HG03025 (cell line): ENCODE results near the gene SKP2.
"Not testable (repeated sequence)": the region's sequence is repeated elsewhere in the genome, so short reads cannot be mapped to it uniquely, and the experiment has no call there.

Source experiments
- ATAC-seq: cut with Tn5 transposase; IDR thresholded peaks from one replicate; pipeline ENCODE4 v1.9.1; 2021; ENCODE audit warnings: mild to moderate bottlenecking, moderate library complexity; ENCODE audit not compliant: unreplicated experiment, low FRiP score

The SKP2 gene

DNA sequence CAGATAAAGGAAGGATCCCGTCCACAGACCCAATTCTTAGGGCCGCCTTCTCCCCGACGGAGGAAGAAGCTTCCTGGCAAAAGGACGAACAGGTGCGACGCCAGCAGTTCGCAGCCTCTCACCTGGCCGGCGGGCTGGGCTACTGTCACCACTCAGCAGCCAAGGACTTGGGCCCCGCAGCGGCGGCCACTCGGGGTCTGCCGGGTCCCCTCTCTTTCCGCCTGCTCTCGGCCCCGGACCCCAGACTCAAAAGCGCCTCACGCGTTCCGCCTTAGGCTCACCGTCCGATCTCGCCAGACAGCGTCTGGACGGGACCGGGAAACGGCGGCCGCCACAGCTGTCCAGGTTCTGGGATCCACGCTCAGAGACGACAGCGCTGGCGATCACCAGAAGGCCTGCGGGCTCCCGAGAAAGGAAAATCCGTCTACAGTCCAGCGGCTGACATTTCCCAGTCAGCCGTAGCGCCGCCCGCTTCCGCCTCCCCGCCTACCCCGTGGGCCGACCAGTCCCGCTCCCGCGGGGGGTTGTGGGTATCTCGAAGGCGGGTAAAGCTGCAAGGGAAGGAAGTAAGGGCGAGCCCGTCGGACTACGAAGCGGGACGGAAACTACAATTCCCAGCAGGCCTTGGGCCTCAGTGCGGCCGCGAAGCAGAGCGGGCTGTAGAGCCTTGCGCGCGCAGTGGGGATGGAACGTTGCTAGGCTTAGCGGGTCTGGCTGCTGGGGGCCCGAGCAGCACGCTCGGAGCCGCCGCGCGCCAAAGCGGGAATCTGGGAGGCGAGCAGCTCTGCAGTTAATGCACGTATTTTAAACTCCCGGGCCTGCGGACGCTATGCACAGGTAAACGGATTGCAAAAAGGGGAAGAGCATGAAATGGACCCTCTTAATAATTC lies at the start of gene SKP2, which contains the start of gene LMBRD2:
Gene SKP2, plus strand, starts transcription at position 678 of the 890 bp plus-strand sequence. Its CDS starts 152 bp downstream, at position 830.
Gene LMBRD2, minus strand, starts transcription at position 454 of the 890 bp plus-strand sequence. CDS start 8,538 bp downstream, outside the sequence.
- ATAC-seq = peak; percentile 98

DNA sequence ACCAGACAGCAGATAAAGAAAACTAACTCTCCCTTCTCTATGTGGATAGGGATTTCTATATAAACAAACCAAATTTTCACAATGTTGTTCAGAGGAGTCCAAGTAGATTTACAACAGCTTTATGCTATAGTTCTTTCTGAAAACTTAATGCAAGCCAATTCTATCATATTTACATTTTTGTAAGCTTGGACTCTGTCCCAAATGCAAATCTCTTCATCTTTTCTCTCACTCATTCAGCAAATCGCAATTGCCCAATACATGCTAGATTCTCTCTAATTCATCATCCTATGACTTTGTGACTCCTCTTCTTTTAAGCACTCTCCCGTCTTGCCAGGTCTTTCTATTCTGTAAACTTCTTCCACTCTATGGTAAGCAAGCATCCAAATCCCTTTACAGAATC lies 46.1 kb upstream of the SKP2 start:
- no peak for ATAC-seq

DNA sequence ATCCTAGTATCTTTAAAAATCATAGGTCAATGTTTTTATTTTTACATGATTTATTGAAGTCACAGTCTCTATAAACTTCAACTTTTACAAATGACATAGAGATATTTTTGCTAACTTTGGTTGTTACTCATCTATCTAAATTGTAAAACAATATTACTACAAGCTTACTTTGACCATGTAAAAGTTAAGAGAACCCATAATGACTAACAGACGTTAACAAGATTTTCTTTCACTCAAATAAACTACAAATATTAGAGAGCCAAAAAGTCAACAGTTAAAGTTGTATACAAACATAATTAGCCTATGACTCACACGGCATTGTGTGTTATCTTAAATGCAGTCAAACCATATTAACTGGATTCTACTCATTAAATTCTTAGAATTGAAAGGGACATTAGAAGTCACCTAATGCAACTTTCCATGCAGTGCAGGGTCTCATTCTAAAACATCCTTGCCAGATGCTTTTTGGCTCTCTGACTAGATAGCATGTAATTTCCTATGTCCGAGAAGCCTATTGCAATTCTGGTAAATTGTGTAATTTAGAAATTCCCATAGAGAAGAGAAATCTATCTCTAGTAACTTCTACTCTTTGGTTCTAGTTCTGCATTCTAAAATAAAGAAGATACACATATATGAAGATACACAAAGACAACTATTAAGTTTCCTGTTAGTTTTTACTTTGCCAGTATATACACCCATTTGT lies 43.0 kb upstream of the SKP2 start:
- no peak for ATAC-seq

DNA sequence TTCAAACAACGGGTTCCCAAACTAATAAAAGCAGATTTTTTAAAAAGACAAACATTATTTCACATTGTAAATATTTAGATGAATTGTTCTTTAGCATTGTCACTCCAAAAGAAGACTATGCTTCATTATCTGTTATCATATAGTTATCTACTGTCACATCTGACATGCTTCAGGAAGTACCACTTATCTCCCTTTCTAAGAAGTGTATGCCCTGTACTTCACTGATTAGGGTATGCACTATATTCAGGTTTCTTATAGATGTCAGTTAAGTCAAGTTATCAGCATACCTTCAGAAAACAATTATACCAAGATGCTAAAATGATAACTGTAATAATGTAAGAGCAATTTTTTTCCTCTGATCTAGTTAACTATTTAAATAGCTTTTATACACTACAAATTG lies 40.7 kb upstream of the SKP2 start:
- ATAC-seq = no peak

DNA sequence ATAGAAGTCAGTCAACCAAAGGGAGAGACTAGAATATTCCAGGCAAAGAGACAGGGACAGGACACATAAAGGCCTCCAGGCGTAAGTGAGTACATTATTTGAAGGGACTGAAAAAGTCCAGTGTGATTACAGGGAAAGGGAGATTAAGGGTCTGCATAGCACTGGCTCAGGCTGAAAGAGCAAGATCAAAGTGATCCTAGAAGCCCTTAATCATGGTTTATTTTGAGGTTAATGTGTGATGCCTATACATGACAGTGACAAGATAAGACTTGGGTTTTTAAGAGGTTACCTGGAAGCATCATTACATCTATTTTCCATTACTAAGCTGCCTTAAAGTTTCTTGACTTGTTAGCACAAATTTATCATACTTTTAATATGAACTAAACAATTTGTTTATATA lies 26.0 kb upstream of the SKP2 start:
- ATAC-seq = no peak

DNA sequence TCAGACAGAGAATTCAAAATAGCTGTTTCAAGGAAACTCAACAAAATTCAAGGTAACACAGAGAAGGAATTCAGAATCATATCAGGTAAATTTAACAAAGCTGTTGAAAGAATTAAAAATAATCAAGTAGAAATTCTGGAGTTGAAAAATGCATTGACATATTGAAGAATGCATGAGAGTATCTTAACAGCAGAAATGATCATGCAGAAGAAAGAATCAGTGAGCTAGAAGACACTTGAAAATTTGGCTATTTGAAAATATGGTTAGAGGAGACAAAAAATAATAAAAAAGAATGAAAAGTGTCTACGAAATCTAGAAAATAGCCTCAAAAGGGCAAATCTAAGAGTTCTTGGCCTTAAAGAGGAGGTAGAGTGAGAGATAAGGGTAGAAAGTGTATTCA lies 23.1 kb upstream of the SKP2 start:
- ATAC-seq = no peak

DNA sequence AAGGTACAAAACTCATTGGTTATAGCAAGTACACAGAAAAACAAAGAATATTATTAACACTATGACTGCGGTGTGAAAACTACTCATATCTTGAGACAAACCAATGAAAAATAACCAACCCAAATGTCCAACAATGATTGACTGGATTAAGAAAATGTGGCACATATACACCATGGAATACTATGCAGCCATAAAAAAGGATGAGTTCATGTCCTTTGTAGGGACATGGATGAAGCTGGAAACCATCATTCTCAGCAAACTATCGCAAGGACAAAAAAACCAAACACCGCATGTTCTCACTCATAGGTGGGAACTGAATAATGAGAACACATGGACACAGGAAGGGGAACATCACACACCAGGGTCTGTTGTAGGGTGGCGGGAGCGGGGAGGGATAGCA lies 22.2 kb upstream of the SKP2 start:
- not testable (repeated sequence) for ATAC-seq

DNA sequence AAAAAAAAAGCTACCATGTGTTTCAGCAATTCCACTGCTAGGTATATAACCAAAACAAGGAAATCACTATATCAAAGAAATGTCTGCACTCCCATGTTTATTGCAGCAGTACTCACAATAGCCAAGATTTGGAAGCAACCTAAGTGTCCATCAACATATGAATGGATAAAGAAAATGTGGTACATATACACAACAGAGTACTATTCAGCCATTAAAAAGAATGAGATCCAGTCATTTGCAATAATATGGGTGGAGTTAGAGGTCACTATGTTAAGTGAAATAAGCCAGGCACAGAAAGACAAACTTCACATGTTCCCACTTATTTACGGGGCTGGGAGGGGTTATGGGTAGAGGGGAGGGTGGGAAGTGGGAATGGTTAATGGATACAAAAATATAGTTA lies 18.9 kb upstream of the SKP2 start:
- not testable (repeated sequence) for ATAC-seq

DNA sequence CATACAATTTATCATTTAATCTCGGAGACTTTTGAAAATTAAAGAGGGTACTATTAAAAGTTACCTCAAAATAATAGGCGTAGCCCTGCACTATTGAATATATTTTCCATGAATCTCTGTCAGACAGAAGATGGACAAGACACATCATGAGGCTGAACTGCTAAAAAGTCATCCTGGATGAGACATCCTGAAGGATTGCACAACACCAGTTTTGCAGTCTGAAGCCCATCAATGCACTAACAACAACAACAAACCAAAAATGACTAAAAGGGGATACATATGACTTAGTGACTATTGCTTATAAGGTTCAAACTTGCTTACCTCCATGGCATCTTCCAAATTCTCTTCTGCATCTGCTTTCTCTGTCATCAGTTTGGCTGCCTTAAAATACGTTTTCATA lies 15.9 kb upstream of the SKP2 start:
- ATAC-seq = no peak

DNA sequence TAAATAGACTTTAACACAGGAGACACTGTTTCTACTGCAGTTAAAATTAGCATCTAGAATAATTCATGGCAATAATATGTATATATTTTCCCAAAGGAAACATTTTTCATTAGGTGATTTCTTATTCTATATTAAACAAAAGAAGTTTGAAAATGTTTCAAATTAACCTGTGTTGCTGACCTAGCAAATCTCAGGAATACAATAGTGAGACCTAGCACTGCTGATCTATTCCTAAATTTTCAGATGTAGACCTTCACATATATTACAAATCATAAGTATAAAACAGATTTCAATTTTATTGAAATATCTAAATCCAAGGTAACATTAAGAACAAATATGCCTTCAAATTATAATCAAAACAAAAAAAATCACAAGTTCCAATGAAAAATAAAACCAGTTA lies 15.3 kb upstream of the SKP2 start:
- no peak for ATAC-seq

DNA sequence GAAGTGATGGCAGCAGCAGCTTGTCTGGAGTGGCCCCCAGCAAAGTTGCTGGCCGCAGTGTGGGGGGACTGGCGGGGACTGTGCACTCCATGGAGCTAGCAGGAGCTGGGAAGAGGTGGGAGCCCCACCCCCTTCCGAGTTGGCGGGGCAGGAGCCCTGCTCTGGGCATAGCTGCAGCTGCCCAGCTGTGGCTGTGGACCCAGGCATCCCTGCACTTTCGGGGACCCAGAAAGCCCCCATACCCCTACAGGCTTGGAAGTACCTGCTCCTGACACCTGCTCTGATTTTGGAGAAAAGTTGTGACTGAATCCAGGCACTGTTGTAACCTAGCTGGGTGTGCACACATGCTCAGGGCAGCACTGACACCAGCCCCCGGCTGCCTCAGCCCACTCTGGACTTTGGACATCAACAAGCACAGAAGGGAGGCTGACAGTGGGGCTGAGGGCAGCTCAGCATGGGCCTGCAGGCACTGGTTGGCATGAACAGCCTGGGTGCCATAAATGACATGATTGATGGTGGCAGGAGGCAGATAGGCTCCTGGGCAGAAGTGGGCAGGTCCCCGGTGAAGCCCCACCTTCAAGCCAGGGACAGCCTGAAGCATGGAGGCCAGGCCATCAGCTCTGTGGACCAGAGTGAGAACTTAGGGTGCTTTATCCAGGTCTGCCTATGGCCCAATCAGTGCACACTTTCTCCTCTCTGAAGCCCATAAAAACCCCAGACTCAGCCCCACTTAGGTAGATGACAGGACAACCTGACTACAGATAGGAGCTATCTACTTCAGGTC lies 12.8 kb upstream of the SKP2 start:
- no peak for ATAC-seq

DNA sequence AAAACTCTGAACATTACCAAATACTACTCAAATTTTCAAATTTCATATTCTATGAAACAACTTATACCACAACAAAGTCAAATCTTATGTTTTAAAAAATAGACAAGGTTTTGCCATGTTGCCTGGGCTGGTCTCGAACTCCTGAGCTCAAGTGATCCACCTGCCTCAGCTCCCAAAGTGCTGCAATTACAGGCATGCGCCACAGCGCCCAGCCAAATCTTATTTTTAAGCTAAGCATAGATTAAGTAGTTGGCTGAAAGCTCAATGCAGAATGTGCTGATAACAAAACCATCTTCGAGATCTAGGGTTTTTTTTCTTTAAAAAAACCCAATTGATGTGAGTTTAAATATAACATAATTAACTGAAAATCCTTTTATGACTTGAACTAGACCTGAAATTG lies 6.6 kb upstream of the SKP2 start:
- ATAC-seq = no peak

DNA sequence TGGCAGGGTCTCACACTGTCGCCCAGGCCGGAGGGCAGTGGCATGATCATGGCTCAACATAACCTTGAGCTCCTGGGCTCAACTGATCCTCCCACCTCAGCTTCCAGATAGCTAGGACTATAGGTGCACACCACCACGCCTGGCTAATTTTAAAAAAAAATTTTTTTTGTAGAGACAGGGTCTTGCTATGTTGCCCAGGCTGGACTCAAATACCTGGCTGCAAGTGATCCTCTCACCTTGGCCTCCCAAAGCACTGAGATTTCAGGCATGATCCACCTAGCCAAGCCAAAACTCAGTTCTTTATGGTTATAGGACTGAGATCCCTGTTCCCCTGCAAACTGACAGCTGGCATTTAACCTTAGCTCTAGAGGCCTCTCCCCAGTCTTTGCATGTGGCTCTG lies 5.5 kb upstream of the SKP2 start:
- ATAC-seq = no peak

DNA sequence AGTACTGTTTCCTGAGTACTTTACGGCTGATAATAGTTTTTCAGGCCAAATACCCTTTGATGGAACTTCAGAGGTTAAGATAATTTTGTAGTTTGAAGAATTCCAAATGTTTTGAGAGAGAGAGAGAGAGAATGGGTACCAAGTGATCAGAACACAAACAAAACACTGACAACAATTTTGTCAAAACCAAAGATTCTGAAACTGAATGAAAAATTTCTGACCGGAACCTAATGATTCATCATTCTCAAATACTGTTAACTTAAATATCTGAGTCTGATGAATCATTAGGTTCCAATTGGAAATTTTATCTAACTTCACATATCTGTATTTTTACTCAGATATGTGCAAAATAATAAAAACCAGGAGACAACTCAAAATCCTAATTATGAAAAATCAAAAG lies 4.2 kb upstream of the SKP2 start:
- ATAC-seq = no peak

DNA sequence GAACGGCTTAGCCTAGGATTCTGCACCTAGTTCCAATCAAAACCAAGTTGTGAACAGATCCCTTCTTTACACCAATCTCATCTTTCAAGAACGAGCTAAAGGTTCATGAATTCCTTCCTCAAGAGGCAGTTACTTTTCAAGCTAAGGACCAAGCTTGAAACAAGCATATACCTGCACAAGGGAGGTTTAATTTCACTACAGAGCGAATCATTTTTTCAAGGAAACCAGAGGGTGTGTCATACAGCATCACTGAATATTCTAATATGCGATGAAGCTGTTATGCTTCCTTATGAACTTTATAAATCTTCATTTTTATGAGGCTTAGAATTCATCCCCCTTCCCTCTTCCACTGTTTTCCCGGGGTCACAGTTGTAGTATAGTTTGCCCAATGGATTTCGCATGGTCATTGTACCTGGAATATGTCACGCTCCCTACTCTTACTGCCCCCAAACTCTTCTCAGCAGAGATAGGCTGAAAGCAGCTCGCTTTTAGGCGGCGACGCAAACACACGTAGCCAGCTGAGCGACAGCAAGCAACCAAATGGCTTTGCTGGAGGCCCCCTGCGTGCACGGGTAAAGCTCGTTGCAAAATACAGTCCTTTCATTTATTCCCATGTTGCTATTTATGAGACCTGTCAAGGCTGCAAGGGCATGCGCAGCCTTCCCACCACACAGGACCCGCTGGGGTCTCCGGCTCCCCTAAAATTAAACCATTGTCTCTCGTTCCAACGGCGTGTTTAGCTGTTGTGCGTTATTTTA lies 1.1 kb upstream of the SKP2 start:
- peak; percentile 18 for ATAC-seq

DNA sequence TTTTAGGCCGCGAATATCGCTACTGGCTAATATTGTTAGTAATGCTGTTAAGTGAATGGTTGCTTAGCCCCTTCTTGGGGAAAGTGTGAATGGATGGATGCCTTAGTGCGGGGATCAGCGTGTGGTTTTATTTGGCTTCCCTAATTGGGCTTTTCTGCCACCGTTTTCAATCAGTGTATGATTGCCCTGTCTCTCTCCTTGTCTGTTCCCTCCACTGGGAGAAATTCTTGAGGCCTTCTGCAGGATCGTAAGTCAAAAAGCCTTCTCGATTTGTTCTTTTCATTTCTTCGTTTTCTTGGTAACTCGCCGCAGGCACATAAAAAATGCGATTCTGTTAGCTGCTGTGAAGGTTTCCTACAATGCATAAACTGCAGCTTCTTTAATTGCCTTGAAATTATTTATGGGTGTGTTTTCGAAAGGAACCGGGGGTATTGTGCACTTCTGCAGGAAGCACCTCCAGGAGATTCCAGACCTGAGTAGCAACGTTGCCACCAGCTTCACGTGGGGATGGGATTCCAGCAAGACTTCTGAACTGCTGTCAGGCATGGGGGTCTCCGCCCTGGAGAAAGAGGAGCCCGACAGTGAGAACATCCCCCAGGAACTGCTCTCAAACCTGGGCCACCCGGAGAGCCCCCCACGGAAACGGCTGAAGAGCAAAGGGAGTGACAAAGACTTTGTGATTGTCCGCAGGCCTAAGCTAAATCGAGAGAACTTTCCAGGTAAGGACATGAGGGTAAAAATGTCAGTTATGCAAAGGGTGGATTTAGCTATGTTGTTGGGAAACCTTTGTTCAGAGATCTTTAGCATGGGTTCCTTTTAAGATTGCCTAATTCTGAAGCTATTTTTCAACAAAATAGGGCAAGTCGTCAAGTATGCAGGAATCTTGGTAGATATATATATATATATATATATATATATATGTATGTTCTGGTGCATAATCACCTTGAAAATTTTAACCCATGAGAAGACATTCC lies 700 bp downstream of the SKP2 start:
- ATAC-seq = peak; percentile 3

DNA sequence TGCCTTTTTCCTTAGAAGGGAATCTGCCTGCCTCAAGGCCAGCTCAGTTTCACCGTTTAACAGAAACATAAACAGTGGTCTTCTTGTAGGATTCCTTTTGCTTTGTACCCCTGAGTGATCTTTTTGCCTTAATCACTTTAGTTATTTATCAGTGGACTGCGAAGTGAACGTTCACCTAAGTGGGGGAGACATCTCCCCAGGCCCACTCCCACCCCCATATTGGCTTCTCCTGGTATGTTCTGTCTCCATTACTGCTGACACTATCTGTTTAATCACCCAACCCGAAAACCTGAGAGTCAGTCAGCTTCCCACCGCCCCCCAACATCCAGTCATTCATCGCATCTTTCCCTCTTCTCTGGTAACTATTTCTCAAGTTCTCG lies 1.4 kb downstream of the SKP2 start:
- no peak for ATAC-seq

DNA sequence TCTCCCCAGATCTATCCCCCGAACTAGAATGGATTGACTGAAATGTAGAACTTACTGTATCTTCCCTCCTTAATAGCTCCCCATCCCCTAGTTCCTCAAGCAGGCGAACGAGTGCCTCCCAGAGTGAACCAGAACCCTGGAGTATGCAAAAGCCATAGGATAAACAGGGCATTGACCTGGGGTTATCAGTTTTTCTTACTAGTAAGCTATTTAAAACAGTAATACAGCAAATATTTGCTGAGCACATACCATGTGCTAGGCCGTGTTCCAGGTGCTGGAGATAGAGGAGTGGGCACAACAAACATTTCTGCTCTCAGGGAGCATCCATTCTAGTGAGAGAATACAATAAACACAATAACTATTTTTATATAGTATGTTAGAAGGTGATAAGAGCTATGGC lies 1.8 kb downstream of the SKP2 start:
- no peak for ATAC-seq

DNA sequence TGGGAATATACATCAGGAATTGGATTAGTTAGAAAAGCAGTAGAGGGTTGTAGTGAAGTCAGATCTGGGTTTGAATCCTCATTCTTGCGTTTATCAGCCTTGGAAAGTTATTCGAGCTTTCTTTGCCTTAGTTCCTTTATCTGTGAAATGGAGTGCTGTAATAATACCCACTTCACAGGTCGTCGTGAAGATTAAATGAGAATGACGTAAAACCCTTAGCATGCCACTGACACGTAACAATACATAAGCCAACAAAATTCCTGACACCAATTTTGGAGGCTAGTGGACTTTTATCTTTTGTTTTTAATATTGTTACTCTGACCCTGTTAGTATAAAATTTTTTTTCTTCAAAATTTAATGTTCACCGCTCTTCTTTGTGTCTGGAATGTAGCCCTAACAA lies 3.4 kb downstream of the SKP2 start:
- ATAC-seq = no peak
